HG03045 (cell line): ENCODE results near the gene UQCC2.

Experiments used
- ATAC-seq: cut with Tn5 transposase; IDR thresholded peaks from one replicate; pipeline ENCODE4 v1.9.1; 2021; ENCODE audit warnings: mild to moderate bottlenecking, moderate library complexity; ENCODE audit not compliant: unreplicated experiment

UQCC2 gene

DNA sequence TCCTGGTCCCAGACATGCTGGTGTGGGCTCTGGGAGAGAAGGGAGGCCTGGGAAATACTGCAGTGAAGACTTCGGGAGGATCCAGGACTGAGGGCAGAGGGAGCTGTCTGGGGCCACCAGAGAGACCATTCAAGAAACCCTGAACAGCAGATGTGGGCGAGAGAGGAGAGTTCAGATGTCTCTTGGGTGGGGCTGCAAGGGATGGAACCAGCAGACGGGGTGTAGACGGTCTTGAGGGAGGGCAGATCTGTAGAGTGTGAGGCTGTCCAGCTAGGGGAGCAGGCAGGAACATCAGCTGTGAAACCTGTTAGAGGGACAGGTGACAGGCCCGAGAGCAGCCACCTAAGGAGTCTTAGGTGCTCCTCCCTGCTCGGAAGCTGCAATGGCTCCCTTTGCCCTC, 51.5 kb downstream of the UQCC2 start:
- no peak for ATAC-seq

DNA sequence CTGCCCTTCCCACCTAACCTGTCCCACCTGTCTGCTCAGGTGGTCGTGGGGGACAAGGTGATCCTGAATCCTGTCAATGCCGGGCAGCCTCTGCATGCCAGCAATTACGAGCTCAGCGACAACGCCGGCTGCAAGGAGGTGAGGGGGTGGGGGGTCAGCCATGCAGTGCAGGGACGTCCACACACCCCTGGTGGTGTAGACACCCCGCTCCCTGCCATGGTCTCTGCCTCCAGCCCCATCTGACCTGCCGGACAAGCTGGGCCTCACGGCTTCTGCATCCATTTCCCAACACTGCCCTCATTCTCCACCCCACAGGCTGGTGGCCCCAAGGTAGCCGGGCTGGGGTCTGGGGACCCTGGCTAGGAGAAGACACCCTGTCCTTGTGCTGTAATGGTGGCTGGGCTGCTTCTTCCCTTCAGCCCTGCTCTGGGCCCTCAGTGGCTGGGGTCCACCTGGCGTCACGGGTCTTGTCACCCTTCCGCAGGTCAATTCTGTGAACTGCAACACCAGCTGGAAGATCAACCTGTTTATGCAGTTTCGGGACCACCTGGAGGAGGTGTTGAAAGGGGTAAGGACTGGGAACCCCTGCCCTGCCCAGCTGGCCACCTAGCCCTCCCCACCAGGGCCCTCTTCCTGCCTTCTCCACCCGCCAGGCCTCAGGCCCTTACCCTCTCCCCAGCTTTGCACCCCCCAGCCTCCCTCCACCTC, 52.4 kb downstream of the UQCC2 start:
- ATAC-seq, result no peak

DNA sequence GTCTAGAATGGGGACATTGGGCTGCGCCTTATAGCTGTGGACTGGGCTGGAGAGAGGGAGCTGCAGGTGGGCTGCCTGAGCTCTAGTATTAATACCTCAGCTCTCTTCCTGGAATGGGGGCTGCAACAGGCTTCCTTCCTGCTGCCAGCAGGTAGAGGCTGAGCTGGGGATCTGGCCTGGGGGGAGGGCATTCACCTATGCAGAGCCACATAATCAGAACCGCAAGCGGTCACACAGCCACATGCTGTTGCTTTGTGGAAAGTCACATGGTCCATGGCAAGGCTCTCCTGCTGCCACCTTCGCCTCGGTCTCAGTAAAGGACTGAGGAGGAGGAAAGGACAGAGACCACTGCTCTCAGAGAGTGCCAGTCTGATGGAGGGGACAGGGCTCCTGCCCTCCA, 54.7 kb downstream of the UQCC2 start:
- no peak for ATAC-seq

DNA sequence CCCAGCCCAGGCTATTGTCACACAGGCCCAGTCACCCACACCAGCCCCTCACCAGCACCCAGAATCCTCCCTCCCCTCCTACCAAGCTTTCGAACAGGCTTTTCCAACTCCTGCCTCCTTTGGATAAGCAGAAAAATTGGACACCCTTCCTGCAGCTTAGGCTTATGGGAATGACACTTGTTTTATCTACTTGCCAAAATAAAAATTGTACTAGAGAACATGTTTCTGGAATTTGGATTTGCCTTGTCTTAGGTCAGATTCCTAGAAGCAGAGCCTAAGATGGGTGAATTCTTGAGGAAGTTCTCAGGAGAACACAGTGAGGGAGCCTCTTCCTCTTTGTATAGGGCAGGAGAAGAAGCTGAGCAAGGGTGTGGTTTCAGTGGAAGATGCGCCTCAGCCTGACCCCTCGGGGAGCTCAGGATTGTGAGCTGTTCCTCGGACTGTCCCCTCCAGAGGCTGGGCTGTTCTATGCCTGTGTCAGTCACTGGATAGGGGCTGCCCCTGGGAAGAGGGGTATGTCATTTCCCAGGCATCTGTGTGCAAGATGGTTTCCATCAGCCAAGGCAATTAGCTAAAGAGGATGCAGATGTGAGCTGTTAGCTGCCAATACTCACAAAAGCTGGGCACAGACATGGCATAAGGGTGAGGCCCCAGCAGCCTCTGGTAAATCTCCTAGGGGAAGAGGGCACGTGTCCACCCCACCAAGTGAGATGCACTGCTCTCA, 56.5 kb downstream of the UQCC2 start:
- no peak for ATAC-seq

DNA sequence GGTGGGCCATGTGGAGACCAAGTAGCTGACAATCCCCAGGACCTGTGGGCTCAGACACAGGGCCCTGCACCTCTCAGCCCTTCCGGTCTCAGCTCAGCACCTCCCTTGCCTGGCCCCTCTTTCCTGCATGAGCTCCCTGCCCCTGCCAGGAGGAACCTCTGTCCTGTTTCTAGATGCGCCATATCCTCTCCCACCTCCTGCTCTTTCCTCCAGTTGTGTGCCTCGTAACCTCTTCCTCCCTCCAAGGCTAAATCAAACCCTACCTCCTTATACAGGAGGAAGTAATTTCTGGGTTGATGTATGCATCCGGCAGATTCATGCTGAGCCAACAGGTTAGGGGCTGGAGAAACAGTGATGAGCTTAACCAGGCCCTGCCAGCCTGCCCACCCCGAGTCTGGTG, 59.5 kb downstream of the UQCC2 start:
- ATAC-seq, result no peak

DNA sequence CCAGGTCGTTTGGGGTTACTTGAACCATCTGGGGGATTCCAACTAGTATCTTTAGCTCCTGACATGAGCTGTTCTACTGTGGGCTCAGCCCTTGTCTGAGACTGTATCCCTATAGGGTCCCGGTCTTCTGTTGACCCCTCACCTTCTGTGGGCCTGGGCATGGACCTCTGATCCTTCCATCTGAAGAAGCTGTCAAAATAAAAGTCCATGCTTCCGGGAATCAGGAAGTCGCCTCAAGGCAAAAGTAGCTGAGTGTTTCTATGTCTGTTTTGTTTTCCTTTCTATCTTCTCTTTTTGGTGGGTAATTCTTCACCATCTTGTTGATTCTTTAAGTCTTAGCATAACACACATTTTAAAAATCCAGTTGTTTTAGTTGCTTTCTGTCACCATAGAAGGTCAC, 60.1 kb downstream of the UQCC2 start:
- no peak for ATAC-seq
